Measurements from ENCODE around the gene EPN3.

The EPN3 gene

DNA sequence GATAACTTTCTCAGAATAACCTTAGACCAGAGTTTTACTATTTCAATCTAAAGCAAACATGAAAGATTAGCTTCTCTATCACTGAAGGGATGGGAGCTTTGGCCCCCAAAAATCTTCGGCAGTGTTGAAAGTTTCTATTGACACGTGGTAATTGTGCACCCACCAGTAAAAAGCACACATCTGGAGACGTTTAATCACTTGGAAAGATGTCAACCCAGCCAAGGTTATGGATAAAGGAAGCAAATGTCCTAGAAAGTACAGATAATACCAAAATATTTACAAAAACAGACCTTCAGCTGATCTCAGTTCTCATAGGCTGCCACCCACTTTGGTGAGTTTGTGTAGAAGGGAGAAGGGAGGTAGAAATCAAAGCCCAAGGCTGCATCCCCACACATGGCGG, 19.0 kb upstream of the EPN3 start:
- DNase-seq: no peak

DNA sequence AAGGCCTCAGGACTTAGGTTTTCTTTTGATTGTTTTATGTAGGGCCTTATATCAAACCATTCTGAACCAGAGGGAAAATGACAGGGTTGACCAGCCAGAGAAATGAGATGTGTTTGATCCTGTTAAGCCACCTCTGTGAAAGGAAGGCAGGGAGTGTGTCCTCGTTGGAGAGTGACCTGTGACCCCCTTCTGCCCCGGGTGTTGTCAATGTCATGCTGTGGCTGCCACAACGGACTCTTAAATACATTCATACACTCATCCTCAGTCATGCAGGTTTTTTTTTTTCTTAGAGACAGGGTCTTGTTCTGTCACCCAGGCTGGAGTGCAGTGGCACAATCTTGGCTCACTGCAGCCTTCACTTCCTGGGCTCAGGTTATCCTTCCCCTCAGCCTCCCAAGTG, 18.1 kb upstream of the EPN3 start:
- DNase-seq: no peak

DNA sequence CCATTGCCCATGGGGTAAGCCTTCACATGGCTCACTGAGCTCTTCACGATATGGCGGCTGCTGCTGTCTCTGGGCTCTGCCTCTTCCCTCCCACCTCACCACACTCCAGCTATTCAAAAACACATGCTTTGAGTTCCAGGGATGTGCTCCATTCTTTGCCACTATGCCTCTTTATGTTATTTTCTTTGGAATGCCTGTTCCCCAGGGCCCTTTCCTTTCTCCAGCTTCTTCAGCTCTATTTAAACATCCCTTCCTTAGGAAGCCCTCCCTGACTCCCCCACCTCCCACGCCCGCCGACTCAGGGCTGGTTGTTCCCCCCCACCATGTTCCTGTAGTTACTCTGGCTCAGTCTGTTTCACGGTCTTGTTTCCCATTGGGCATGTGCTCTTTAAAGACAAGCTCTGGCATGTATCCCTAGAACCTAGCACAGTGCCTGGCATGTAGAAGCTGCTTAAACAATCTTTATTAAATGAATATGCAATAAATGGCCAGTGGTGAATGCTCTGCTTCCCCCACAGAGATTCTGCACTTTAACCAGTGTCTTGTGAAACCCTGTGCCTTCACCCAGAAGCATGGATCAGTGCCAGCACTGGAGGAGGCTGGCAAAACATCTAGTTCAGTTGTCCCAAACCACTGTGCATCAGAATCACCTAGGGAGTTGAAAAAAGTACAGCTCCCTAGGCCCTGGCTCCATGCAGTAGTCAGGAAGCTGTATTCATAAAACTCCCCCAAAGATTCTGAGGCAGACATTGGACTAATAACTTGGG, 17.4 kb upstream of the EPN3 start:
- no peak for DNase-seq

DNA sequence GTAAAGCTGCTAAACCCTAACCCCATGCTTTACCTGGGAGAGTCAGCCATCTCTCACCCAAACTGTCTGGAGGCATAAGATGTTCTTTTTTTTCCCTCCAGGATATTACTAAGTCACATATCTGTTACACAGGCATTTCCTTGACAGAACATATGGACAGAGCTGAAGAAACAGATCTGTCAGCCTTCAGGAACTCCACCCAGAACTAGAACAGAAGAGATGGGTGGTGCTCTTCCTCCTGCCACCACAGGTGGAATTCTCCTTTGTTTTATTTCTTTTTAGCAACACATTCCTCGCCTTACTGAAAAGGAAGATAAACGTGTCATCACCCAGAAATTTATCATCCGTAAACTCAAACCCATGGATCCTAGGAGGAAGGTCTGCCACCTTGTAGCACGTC, 15.5 kb upstream of the EPN3 start:
- DNase-seq: no peak

DNA sequence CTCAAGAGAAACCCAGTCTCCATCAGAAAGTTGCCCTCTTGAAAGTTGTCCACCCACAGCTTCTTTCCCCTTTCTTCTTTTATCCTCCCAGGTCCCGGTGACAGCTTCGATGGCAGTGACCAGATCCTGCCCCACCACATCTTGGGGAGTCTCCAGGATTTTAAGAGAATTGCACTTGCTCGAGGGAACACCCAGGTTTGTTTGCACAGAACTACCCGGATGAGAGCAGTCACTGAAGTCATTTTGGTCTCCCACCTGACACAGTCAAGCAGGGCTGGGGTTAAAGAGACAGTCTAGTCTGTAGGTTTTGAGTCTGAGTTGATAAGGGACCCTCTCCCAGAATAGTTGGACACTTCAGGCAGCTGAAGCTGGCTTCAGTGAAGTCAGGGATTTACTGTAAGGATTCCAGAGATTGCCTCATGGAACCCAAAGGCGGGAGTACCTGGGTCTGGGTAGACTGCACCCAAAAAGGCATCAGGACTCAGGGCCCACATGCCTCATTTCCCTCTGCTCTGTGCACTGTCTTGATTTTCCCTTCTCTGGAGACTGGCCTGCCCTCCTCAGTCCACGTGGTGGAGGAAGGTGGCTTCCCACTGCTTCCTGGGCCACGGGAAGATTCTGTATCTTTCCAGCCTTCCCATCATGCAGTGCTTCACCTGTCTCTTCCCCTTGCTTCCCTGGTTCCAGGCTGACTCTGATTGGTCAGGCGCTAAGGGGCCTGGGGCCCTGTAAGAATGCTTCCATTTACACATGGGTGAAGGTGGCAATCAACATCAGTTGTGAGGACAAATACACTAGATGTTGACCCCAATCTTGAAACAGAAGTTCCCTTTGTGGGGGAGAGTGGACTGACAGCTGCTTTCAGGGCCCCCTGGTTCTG, 14.8 kb upstream of the EPN3 start:
- no peak for DNase-seq

DNA sequence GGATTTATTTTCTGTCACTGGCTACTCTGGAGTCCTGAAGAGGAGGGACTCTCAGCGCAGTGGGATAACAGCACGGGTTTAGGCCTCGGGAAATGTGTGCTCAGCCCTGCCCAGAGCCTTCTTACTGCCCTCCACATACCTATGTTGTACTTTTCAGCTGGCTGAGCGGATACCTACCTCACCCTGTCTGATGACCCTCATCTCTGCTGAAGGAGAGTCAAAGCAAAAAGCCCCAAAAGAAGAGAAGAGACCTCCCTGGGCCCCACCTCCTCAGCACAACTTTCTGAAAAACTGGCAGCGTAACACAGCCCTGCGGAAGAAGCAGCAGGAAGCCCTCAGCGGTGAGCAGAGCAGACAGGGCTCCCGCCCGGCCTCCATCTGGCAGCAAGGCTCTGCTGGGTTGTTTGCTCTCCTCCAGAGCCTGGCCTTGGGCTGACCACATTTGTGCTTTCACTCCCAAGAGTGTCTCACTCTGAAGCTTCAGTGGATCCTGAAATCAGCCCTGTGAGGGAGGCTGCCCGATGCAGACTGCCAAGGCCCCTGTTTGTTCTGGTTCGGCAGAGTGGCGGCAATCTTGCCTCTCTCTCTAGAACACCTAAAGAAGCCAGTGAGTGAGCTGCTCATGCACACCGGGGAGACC, 14.0 kb upstream of the EPN3 start:
- DNase-seq: no peak

DNA sequence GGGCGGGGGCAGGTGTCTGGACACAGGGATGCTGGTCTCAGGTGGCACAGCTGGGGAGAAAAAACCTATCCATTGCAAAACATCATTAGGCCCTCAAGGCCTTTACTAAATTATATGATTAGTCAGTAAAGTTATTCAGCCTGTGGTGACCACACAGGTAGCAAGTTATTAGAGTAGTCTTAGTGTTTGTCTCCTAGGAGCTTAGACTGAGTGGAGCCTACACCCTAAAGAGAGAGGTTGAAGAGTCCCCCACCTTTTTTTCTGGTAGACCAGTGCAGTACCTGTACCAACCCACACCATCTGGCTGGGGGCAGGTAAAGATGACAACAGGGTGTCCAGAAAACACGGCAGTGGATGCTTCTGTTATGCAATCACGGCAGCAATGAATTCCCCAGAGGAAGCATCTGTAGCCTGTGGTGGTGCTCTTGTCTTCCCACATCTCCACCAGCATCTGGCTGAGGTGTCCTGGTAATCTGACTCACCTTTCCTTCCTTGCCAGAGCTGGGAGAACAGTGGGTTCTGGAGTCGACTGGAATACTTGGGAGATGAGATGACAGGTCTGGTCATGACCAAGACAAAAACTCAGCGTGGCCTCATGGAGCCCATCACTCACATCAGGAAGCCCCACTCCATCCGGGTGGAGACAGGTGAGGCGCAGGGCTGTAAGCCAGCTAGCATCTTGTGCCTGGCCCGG, 13.2 kb upstream of the EPN3 start:
- DNase-seq: no peak

DNA sequence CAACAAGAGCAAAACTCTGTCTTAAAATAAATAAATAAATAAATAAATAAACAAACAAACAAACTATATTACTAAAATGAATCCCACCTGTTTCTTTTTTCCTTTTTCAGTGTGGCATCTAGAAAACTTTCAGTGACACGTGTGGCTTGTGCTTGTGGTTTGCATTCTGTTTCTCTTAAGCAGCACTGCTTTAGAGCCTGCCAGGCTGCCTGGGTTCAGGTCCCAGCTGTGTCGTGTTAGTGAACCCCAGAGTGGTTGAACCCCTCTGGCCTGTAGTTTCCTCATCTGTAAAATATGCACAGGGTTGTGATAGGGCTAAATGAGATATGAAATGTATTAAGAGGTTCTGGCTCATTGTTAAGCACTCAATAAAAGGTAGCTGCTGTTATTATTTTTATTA, 12.1 kb upstream of the EPN3 start:
- DNase-seq: no peak

DNA sequence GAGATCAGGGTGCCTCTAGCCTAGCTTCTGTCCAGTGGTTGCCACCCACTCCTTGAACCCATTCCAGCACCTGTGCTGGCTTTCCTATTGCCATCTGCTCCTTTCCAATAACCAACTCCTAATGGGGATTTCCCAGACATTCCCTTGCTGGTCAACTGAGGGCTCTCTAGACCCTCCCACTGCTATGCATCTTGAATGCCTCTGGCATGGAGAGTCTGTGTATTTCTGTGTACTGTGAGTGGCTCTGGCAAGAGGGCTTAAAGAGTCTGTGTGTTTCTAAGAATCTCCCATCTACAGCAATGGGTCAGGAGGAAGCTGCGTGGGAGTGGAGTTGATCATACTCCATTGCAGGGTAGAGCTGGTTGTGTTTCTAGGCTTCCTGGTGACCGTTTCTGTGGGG, 11.0 kb upstream of the EPN3 start:
- no peak for DNase-seq

DNA sequence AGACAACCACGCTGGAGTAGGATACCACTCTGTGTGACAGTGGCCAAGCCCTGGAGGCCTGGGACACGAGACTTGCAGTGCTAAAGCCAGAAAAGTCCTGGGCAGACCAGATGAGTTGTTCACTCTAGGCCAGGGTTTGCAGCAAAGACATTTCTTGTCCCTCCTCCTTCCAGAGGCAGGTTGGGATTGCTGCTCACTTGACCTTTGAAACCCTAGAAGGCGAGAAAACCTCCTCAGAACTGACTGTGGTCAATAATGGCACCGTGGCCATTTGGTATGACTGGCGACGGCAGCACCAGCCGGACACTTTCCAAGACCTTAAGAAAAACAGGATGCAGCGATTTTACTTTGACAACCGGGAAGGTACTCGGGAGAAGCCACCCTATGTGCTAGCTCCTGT, 9.8 kb upstream of the EPN3 start:
- no peak for DNase-seq

DNA sequence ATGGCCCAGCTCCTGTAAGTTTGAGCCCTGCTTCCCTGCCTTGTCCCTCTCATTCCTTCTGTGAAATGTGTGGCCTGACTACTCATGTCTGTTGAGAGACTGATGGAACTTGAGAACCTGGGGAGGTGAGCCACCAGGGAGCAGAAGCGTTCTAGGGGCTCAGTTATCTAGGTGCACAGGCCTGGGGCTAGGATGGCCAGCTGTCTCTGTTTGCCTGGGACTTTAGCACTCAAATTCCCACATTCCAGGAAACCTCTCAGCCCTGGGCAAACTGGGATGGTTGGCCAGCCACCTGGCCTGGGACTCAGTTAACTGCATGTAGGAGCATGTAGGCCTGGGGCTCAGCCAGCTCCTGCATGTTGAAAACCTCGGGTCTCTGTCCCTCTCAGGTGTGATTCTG, 9.3 kb upstream of the EPN3 start:
- no peak for DNase-seq

DNA sequence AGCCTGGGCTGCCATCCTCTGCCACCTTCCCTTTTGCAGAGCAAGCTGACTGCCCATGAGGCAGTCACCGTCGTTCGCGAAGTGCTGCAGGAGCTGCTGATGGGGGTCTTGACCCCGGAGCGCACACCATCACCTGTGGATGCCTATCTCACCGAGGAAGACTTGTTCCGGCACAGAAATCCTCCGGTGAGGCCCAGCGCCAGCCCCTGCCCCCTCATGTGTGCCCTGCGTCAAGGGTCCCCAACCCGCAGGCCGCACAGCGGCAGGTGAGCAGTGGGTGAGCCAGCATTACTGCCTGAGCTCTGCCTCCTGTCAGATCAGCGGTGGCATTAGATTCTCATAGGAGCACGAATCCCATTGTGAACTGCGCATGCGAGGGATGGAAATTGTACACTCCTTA, 7.7 kb upstream of the EPN3 start:
- no peak for DNase-seq

DNA sequence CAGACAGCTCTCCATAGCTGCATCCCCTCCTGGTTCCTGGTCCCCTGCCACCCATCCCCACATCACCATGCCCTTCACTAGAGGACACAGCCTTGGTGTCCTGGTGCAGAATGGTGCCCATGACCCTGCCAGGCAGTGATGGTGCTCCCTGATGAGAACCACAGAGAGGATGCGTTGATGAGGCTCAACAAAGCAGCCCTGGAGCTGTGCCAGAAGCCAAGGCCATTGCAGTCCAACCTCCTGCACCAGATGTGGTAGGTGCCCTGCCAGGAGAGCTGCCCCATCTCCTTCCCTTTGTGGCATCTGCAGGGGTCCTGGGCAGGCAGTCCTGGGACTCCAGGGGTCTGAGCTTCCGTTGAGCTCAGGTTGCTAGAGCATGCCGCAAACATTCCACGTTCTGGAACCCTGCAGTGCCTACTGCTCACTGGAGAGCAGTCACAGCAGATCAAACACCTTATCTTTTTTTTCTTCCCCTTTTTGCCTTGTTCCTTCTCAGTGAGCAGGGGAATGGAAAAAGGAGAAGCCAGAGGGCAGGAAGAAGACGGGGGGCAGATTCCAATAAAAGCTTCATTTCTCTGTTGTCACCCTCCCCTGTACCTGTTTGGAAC, 5.3 kb upstream of the EPN3 start:
- no peak for DNase-seq

DNA sequence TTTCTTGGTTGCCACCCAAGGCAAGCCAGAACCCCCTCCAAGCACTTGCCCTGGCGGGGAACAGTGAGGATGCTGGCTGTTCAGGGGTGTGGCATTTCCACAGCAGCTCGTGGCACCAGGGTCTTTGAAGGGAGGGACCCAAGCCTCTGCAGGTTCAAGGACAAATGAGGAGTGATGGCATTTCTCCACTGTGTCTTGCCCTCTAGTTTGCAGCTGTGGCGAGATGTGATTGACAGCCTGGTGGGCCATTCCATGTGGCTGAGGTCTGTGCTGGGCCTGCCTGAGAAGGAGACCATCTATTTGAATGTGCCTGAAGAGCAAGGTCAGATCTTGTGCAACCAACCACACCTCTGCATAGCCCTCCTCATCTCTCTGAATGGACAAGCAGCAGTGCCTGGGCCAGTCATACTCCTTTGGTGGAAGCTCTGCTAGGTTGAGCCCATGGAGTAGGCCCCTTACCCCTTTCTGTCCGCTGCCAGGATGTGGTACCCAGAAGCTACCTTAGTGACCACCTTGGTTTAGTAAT, 4.5 kb upstream of the EPN3 start:
- DNase-seq: no peak

DNA sequence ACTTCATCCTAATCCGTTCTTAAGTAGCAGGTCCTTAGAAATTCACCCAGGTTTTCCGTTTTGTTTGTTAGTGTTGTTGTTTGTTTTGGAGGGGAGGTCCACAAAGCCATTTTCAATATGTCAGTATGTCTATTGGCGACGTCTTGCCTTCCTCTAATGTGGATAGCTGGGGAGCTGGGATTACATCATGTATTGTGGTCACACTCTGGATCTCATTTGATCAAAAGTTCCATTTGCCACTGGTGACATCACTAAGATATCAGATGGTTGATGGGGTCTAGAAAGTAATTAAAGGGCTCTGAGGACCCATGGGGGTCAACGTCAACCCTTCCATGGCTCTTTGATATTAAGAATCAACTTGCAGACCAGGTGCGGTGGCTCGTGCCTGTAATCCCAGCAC, 2.7 kb upstream of the EPN3 start:
- no peak for DNase-seq

DNA sequence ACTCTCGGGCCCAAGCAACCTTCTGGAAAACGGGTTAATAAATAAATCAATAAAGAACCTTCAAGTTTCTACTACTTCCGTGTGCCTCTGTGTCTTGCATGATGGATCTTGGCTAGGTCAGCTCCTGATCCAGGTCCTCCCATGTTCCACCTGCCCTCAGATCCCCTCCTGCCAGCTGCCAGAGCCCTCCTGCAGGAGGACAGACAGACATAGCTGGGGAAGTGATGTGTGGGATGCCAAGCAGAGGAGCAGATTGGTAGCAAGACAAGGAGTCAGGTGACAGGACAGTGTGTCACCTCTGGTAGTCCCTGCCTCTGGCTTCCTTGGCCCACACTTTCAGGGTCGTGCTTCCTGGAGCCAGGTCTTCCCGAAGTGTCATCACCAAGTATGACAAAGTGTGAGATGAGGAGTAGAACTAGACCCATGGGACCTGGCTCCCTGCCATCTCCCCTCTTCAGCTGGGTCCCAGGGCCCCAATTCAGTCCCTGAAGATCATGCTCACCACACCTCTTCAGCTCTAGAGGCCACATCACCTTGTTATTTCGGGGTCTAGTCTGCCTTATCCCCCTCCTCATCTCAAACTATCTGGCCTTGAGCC, 1.0 kb upstream of the EPN3 start:
- DNase-seq: no peak

DNA sequence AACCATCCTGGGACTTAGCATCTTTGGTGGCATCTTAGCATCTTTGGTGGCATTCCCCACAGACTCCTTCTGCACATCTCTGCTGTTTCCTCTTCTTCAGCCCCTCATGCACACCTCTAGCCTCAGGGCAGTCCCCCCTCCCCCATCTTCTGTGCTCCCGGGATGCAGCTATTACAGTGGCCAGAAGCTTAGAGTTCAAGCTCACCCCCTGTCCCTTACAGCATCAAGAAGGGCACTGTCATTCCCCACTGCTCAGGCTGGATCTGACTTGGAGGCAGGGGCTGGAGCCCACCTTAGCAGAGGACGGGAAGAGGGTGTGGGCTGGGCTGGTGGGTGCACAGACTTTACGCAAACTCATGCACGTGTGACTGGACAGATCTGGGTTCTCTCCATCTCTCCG, 650 bp downstream of the EPN3 start:
- DNase-seq: no peak

DNA sequence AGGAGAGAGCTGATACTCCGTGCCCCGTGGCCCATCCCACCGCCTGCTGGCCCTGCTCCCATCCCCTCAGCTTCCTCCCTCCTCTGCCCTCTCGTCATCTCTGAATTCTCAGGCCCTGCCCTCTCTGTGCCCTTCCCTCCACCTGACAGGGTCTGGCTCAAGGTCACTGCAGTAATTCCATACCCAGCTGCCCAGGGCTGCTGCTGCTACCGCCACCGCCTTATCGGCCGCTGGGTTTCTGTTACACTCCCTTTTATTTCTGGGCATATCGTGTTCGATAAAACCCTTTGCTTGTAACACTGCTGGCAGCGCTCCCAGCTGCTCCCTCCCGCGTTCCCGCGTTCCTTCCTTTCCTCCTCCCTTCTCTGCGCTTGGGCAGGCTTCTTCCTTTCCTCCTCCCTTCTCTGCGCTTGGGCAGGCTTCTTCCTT, 1.2 kb downstream of the EPN3 start:
- DNase-seq: no peak

DNA sequence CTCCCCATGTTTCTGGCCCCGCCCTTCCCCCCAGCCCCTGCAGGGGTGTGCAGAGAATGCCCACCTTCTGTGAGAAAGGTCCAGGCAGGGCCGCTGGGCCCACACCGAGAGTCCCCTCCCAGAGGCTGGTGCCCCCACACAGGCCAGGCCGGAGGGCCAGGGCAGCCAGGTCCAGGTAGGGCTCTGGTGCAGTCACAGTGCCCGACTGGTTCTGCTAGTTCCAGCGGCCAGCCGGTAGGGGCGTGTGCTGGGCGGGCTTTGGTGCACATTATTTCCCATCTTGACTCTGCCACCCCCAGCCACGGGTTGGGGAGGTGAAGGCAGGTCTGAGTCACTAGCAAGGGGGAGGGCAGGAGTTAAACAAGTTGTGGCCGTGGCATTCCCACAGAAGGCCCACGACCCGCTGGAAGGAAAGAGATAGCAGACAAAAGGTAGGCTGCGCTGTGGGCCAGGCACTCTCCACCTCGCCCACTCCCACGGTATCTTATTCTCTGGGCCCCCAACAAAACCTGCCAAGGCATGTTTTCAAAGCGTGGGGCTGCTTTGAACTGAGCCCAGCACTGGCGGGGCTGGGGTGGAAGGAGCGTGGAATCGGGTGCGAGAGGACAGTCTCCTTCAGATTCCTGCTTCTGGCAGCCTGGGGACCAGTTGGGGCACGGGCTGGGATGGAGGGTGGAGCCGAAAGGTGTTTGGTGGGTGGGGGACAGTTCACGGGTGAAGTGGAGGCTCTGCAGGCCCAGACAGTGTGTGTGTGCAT, 1.9 kb downstream of the EPN3 start:
- DNase-seq: no peak

DNA sequence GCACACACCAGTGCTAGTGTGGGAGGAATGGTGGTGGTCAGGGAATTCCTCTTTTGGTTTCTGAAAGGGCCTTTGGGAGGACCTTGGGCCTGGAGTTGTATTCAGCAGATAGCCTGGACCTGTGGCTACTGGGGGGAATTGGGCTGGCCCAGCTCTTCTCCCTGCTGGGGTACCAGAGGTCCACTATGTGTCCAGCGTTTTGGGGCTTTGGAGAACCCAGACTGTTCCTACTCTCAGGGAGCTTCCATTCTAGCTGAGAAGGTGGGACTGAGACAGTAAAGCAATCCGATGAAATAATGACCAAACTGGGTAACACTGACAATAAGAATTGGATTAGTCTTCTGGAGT, 2.4 kb downstream of the EPN3 start:
- no peak for DNase-seq

DNA sequence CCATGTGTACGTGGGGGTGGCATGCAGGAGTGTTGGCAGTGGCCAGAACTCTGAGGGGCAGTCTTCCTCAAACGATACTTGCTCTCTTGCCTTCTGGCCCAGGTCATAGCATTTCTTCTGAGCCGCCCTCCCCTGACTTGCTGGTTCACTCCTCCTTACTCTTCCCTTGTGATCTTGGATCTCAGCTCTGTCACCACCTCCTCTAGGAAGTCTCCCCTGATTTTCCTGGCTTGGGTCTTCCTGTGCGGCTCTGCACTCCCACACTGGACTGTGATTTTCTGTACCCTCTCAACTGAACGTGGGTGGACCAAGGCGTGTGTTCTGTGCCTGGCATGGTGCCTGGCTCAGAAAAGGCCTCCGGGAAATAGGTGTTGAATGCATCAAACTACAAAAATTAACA, 2.9 kb downstream of the EPN3 start:
- no peak for DNase-seq

Measured in NCI-H187 treated with DMSO at 0.1 percent for 48 hours (cell line).